T-helper 1 cell treated with Interleukin-12 subunit alpha and Interleukin-12 subunit beta and Interleukin-4 antibody, amounts not matched to agents 30 ng/mL and 1 ng/mL, for 36 hours (primary cell): ENCODE measurements around the gene EEFSEC. TPM values are rescaled to one million over a fixed set of nuclear protein-coding genes. Genes with fewer than 3 reads are reported as not detected.

Experiments
- intact Hi-C: fragments of 100-400 bp; cut with micrococcal nuclease; formaldehyde crosslinking; loops from one replicate; pipeline ENCODE4 v1.15.1; 2024
- total RNA-seq: library from RNA; stranded (reverse); gene quantifications from 2 replicates; pipeline ENCODE4 v1.2.3, GENCODE V29; 2022

Gene EEFSEC
- total RNA-seq, 1 donor from 2014 or later = 15.9 TPM

- intact Hi-C loops = no loop called here
Observed at GRCh38 chr3:128281461-128282367, 128.4 kb downstream of the EEFSEC start.

GRCh38 chr3:128282380-128283196 lies 129.3 kb downstream of the EEFSEC start:
- intact Hi-C loops = no loop called here

- intact Hi-C loops = no loop called here
Observed at GRCh38 chr3:128283421-128283820, 130.1 kb downstream of the EEFSEC start.

DNA sequence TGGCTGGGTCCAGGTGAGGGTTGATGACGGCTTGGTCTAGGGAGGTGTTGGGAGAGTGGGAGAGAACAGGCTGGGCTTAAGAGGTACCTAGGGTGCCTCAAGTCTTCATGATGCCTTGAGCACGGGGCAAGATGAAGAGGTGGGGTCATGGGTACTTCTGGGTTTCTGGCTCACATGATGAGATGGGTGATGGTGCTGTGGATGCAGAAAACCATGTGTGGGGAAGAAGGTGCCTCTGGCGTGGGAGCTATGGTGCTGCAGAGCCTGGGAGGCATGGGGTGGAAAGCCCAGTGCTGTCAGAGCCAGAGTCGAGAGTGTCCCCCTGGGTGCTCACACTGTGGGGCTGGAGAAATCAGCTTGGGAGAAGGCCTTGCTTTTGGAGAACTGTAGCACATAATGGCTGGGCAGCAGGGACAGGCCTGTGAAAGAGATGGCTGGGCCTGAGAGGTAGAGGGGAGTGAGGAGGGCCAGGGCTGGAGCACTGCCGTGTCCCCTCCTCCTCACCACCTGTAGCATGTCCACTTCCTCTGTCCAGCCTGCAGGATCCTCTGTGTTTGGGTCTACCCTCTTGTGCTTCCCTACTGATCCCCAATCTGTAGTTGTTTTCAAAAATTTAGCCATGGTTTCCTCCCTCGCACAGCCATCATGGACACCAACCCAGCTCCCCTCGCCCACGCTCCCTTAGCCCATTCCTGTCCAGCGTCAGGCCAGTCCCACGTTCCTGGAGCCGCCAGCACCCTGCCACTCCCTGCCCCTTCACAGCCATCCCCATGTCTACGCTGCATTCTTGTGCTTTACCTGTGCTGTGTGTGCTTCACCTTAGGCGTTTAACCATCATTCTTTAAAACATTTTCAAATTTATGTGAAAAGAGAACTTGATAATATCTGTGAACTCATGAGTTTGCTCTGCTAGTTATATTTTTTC lies 132.0 kb downstream of the EEFSEC start:
- intact Hi-C loops = no loop called here

GRCh38 chr3:128285967-128286321 lies 132.7 kb downstream of the EEFSEC start:
- intact Hi-C loops = no loop called here

DNA sequence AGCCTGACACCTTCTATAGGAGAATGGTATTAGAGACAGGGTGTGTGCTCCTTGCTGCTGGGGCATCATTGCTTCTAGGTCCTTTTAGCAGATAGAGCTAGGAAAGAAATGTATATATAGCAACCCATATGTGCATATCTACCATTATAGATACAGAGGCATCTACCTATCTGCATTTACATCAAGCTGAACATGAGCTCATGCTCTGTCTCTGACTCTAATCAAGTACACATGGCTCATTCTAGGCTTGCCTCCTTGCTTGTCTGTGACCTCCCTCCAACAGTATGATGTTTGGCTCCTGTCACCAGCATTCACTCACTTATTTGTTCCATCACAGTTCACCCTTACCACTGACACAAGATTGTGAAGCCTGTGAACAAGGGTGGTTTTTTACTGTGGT lies 133.4 kb downstream of the EEFSEC start:
- intact Hi-C loops = no loop called here

GRCh38 chr3:128287216-128287615 lies 133.9 kb downstream of the EEFSEC start:
- intact Hi-C loops = no loop called here

DNA sequence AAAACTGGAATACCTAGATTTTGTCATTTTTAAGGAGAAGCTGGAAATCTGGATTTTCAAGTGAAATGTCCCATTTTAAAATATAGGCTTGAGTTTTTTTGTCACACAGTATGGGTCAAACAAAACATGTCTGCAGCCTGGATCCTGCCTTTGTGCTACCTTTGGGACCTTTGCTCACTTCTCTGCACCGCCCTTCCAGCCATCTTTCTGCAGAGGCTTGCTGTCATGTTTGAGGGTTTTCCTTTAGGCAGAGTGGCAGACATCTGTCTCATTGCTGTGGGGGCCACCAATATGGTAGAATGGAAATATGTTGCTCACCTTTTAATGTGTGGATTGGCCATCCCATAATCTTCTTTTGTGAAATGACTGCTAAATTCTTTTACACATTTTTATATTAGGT lies 136.3 kb downstream of the EEFSEC start:
- intact Hi-C loops = no loop called here

DNA sequence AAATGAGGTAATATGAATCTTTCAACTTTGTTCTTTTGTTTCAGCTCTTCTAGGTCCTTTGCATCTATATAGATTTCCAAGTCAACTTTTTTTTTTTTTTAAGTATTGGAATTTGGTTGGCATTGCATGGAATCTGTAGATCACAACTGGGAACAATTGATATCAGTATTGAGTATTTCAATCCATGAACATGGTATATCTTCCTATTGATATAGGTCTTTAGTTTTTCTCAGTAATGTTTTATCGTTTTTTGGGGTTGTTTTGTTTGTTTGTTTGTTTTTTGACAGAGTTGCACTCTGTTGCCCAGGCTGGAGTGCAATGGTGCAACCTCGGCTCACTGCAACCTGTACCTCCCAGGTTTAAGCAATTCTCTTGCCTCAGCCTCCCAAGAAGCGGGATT lies 137.2 kb downstream of the EEFSEC start:
- intact Hi-C loops = no loop called here

- intact Hi-C loops = no loop called here
Observed at GRCh38 chr3:128293930-128294329, 140.6 kb downstream of the EEFSEC start.

DNA sequence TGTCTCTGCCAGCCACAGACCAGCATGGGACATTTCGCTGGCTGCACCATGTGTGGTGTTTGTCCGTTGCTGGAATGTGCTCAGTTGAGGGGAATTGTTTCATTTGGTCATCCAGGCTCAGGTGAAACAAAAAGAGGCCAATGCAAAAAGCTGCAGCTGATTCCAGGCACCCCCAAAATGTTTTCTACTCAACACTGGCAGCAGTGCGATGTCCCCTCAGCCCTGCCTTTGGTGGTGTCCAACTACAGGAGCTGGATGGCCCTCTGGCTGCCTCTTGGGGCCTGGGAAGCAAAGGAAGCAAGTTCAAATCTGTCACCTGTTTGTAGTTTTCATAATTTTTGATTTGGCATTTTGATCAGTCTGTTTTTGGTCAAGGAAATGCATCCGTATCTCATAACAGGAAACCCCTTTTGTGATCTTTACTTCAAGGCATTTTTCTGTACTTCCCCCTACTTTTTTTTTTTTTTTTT lies 141.8 kb downstream of the EEFSEC start:
- intact Hi-C loops = no loop called here

- intact Hi-C loops = no loop called here
Observed at GRCh38 chr3:128296469-128297251, 143.4 kb downstream of the EEFSEC start.

- intact Hi-C loops = no loop called here
Observed at GRCh38 chr3:128297401-128298138, 144.3 kb downstream of the EEFSEC start.

- intact Hi-C loops = no loop called here
Observed at GRCh38 chr3:128301186-128302023, 148.1 kb downstream of the EEFSEC start.

DNA sequence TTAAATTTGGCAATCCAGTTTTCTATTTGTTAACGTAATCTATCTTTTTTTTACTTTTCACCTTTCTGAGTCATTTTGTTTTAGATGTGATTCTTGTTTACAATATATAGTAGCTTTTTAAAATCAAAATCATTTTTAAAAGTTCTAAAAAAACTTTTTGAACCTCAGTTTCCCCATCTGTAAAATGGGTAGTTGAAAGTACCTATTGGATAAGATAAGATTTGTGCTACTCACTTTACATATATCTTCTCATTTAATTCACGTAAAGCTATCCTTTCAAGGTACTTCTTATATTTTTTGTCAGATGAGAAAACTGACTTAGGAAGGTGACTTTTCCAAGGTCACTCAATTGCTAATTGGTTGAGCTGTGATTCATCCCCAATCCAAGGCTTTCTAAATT lies 153.2 kb downstream of the EEFSEC start:
- intact Hi-C loops = no loop called here

DNA sequence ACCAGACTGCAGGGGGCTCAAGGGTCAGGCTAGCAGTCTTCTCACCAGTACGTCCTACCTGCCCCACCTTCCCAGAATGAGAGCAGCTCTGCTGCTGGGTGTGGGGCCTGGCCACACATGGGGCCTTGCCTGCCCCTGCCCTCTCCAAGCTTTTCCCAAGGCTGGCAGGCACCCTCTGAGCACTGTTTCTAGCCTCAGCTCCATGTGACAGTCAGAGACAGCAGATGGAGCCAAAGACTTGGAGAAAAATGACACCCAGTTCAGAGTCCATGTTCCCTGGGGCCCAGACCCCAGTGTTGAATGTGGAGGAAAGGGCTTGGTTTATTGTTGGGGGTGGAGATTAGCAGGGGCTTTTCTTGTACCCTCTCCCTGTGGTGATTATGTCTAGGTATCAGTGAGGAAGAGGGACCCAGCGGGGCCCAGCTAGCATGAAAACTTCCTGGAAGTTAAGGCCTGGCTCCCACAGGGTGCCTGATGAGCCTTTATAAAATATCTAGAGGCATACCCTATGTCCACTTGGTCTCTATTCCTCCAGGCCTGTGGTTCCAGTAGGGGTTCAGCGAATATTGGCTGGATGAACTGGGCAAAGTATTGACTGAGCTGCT lies 153.8 kb downstream of the EEFSEC start:
- intact Hi-C loops = no loop called here

- intact Hi-C loops = no loop called here
Observed at GRCh38 chr3:128307781-128308469, 154.6 kb downstream of the EEFSEC start.

- intact Hi-C loops = no loop called here
Observed at GRCh38 chr3:128309026-128309425, 155.7 kb downstream of the EEFSEC start.
